ENCODE data around the gene ALX1.

The ALX1 gene

DNA sequence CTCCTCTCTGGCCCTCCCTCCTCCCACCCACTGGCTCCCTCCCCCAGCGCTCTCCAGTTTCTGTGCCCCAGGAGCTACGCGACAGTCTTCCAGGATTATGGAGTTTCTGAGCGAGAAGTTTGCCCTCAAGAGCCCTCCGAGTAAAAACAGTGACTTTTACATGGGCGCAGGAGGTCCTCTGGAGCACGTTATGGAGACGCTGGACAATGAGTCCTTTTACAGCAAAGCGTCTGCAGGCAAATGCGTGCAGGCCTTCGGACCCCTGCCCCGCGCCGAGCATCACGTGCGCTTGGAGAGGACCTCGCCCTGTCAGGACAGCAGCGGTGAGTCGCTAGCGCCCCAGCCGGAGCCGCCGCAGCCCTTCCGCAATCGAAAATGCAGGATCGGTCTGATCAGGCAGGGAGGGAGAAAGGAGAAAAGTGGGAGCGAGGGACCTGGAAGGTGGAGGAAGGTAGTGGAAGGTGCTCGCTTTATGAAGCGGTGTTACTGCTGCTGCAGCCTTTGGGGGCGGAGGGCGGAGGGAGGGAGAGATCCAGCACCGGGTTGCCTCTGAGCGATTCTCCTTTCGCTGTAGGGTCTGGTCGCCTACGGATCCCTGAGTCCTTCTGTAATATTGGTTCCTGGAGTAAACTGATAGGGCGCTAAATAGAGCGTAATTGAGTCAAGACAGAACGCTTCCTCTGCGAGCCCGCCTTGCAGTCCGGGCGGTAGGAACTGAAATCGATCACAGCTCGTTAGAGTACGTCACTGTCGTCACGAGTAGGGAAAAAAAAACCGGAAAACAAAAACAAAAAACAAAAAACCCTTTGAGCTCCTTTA lies at the start of gene ALX1:
Gene ALX1 (plus strand): TSS at position 56 of the 819 bp plus-strand sequence. CDS start 42 bp downstream, at position 98.
- no peak for DNase-seq

GRCh38 chr12:85237327-85237726 lies 42.7 kb upstream of the ALX1 start:
- DNase-seq = no peak

GRCh38 chr12:85244561-85244960 lies 35.5 kb upstream of the ALX1 start:
- DNase-seq = no peak

- no peak for DNase-seq
Measured at GRCh38 chr12:85253853-85254252, 26.2 kb upstream of the ALX1 start.

DNA sequence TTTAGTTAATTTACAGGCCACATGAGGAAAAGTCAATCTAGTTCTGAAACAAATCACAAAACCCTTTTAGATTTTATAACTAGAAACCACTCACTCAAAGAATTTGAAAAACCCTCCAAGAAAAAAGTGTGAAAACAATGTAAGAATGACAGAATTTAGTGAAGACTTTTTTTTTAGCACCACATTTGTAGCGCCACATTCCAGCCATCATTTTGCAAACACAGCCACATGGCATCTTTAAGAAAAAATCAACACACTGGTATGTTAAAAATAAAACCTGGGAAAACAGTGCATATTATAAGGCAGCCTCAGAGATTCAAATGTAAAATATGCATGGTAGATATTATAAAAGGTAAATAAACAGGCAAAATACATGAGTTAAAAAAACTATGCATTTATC lies 22.3 kb upstream of the ALX1 start:
- DNase-seq = no peak

GRCh38 chr12:85260447-85260846 lies 19.6 kb upstream of the ALX1 start:
- no peak for DNase-seq

- no peak for DNase-seq
Measured at GRCh38 chr12:85260896-85261295, 19.1 kb upstream of the ALX1 start.

DNA sequence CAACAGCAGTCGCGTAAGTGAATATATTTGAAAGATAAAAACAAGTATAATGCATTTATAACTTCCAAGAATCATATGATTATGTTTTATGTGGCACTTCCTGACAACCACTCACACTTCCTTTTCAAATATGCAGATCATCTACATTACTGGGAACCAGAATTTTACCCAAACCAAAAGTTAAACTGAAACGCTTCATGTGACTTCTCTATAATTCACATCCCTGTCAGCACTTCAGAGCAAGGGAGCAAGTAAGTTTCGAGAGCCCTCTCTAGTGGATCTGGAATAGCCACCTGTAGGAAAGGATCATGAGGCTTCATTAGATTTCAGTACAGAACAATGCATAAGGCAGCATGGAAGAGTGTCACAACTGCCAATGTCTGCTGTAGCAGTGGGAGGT lies 13.7 kb upstream of the ALX1 start:
- DNase-seq = no peak

DNA sequence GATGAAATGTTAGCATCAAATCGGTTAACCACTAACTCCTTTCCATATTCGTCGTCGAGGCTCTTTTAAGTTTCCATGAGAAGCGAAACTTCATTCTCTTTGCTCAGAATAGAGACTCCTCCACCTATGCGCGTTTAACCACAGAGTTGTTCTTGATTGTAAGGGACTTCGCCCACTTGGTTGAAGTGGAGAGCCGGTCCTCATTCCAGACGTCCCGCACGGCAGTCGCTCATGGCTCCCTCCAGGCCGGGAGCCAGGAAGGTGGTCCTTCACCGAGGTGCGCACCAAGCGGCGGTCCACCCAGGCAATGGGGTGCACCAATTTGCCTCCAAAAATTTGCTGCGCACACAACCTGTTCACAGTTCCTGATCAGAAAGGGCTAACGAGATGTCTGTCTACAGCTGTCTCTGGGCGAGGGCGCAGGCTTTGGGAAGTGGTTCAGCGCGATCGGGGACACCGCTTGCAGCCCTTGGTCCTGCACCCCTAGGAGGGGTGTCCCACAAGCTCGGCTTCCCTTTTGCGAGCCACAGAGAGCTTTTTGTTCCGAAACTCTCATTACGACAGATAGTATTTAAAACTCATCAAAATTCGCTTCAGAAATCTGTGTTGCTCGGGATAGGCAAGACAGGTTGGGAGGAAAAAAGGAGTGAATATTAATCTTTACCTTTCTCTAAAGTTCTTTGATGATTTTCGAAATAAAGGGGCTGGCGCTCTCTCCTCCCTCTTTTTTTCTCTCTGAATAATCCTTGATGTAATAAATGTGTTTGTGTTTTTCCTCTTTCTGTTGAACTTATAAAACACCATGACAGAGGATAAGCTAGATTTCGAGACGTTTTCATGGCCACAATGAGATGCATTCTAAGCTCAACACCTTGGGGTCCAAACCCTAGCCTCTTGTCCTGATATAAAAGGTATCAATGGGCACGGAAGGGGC lies 6.4 kb upstream of the ALX1 start:
- DNase-seq = no peak

DNA sequence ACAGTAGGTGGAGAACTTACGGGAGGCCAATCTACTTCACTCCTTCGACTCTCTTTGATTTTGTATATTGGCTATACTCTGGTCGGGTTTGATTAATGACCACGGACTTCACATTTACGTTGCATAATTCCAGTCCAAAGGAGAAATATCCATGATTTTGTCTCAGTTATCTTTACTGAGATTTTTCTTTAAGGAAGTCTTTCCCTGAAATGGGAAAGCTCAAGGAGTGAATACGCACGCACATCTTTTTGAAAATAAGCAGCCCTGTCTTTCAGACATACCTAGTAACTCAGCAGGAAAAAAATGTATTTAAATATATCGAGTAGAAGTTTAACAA lies 5.7 kb upstream of the ALX1 start:
- no peak for DNase-seq

DNA sequence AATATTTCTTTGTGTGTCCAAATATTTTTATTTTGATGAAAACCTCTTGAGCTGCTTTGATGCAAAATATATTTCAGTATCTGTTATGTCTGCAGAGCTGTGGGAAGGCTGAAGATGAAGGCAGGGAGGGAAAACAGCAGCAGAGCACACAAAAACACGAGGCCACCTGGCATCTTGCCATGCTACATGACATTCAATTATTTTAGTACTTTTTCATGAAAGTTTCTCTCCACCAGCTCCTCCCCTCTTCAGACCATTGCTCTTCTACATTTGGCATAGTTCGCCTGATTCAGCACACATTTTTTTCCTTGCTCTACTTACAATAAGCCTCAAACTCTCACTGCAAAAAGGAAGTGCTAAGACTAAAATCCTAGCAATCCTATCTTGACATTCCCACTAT lies 4.6 kb upstream of the ALX1 start:
- DNase-seq = no peak

DNA sequence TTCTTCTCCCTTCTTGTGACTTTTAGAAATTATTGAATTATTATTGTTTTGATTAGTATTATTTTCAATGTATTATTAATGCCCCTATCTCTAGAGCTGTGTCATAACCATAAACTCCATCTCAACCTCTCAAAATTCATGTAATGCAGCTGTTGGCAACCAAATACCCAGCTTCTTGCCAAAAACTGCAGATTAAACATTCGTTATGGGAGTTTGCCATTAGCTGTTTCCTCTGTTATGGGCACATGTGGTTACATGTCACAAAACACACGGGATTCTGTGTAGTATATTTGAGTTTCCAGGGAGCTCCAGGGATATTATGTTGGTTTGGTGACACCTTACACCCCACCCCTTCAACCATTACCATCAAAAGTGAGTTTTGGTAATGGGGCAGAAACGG lies 2.8 kb upstream of the ALX1 start:
- no peak for DNase-seq

DNA sequence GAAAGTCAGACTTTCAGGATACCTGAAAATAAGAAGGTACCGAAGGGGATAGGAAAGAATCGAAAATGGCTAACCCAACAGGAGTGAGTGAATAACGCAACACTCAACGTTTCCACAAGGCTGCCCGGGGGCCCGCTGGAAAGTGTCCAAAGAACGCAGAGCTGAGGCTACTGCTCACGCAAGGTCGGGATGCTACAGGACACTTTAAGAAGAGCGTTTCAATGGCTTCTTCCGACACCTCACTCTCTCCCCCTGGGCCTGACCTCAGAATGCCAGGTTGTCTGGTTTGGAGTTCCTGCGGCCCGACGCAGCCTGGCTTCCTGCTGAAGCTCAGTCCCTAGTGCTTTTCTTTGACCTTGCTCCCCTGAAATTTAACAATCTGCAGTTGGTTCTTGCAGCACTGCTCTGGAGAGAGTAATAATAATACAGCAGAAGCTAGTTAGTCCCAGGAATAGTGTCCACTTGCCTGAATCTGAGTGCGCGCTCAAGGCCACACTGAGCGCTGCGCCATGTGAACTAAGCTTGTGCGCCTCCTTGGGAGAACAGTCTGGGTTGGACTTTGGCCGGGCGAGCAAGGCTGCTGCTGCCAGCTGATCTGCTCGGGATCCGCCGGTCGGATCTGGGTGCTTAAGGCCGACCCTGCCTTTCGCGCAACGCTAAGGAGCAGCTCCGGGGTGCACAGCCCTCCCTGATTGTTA lies 2.0 kb upstream of the ALX1 start:
- DNase-seq = no peak

DNA sequence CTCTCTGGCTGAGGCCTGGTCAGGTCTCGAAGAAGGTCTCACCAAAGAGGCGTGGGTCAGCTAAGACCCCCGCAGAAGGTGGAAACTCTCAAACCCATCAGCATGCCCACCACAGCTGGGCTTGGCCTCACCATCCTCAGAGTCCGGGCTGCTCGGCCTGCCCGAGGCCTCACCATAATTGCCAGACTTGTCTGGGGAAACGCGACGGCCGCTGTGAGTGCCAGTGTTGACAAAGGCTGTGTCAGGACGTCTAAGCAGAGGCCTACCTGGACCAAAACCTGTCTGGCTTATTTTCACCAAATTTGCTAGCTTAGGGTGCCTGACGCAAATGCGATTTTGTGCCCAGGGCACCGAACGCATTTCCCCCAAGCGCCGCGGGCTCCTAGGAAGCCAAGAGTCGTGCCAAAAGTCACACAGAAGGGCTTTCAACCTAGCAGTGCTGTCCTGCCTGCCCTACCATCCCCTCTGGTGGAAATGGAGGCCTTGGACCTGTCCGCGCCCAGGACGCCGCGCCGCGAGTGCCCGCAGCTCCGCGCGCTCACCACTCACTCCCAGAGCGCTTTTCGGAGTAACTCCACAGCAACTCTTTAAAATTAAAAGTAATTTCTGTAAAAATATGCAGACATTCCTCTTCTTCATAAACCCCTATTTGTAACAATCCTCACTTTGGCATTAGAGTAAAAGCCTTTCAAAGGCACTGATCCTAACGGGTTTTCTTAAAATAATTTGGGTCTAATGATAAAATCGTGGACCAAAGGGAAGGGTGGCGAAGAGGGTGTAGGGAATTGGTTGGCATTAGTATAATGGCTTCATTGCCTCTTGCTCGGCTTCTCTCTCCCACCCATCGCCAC lies 1.2 kb upstream of the ALX1 start:
- no peak for DNase-seq

GRCh38 chr12:85279449-85280164 lies 413 bp upstream of the ALX1 start:
- no peak for DNase-seq

GRCh38 chr12:85280984-85281630 lies 1.1 kb downstream of the ALX1 start:
- no peak for DNase-seq

DNA sequence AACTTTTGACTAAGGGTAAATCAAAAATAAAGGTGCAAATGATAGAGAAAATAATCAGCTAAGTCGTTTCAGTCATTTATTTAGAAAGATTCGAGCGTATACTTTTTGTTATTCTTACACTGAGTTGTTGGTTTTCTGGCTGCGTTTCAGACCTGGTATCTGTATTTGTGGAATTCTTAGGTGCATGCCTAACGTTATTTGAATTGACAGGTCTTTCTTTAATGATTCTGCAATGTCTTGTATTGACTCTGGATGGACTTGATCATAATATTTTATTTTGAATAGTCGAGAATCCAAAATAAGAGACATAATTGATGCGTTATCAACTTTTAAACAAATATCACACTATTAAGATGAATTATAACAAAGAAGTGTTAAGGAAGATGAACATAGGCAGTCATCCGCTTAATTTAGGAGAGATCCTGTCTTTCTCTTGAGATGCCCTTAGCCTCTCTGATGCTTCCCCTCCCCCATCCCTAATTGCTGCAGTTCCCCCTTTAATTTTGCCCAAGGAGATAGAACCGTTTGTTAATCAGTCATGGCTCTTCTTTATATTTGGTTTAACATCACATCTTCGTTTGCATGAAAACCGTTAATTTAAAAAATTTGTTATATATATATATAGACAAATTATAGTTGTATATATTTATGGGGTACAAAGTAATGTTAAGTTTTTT lies 1.8 kb downstream of the ALX1 start:
- no peak for DNase-seq

DNA sequence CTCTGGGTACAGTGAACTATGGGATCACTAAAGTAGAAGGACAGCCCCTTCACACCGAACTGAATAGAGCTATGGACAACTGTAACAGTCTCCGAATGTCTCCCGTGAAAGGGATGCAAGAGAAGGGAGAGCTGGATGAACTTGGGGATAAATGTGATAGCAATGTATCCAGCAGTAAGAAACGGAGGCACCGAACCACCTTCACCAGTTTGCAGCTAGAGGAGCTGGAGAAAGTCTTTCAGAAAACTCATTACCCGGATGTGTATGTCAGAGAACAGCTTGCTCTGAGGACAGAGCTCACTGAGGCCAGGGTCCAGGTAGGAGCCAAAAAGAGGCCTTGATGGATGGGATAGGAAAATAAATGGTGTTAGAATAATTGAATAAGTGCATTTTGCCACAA lies 3.5 kb downstream of the ALX1 start:
- DNase-seq = no peak

DNA sequence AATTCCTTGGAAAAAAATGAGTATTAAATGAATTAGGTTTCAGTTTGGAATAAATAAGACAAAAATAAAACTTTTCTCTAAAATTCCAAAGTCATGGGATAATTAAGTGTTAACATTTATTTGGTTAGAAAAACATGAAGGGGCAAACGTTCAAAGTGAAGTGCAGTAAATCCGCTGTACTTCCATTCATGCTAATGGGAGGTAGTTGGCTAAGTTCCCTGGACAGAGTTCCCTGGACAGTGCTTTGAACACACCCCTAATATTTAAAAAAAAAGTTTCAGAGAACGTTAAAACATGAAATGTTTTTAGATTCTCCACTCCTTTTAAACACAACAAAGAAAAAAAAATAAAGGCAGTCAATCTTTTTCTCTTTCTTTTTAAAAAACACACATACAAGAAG lies 16.3 kb downstream of the ALX1 start:
- no peak for DNase-seq

GRCh38 chr12:85299053-85299452 lies 19.0 kb downstream of the ALX1 start:
- DNase-seq = no peak

GRCh38 chr12:85301051-85301450 lies 21.0 kb downstream of the ALX1 start:
- DNase-seq = no peak
